GM06990 (cell line): Measurements from ENCODE around the gene CCDC73.
"Not testable (repeated sequence)": the region's sequence is repeated elsewhere in the genome, so short reads cannot be mapped to it uniquely, and the experiment has no call there.

Experiments
- DNase-seq: peaks from one replicate; pipeline ENCODE4 v3.0.0-alpha.2; 2011; ENCODE audit not compliant: insufficient read length; ENCODE audit errors: extremely low read depth
- H3K27me3 ChIP-seq: replicated peaks from 2 replicates; pipeline ENCODE4 v1.6.0; 2011; ENCODE audit warnings: low read length; ENCODE audit not compliant: control insufficient read depth, insufficient read depth
- H3K36me3 ChIP-seq: 2 replicates; pipeline ENCODE4 v1.5.1; 2011; ENCODE audit warnings: low read length; ENCODE audit not compliant: control insufficient read depth, insufficient read depth
- H3K4me3 ChIP-seq: replicated peaks from 2 replicates; pipeline ENCODE4 v1.5.1; 2011; ENCODE audit warnings: low read depth, mild to moderate bottlenecking, control low read depth, low read length
- CTCF ChIP-seq: IDR thresholded peaks from 2 replicates; pipeline ENCODE4 v1.5.1; 2011; ENCODE audit warnings: low read length, control low read depth, mild to moderate bottlenecking, inconsistent platforms; ENCODE audit not compliant: insufficient read depth, poor library complexity, severe bottlenecking

The CCDC73 gene

GRCh38 chr11:32616903-32617302 is 177.6 kb downstream of the CCDC73 start:
- no peak for TF ChIP-seq CTCF
- Histone ChIP-seq H3K4me3 (no peak overlapping the region), H3K27me3 (no peaks in the 10 kb centered on the region), H3K36me3 (no peaks in the 10 kb centered on the region)
- DNase-seq = no peak

- Histone ChIP-seq H3K27me3 (no peaks in the 10 kb centered on the region), H3K36me3 (no peaks in the 10 kb centered on the region), H3K4me3 (no peak overlapping the region)
- DNase-seq = no peak
- TF ChIP-seq CTCF = peak; percentile 28
Observed at GRCh38 chr11:32615422-32615821, 179.0 kb downstream of the CCDC73 start.

GRCh38 chr11:32613500-32614151 is 180.8 kb downstream of the CCDC73 start:
- DNase-seq = no peak
- TF ChIP-seq CTCF = no peak
- H3K27me3 ChIP-seq = no peaks in the 10 kb centered on the region
- no peak overlapping the region for H3K4me3 ChIP-seq
- H3K36me3 ChIP-seq = no peaks in the 10 kb centered on the region

- H3K4me3 ChIP-seq = no peak overlapping the region
- no peak for DNase-seq
- no peak for TF ChIP-seq CTCF
- no peaks in the 10 kb centered on the region for H3K36me3 ChIP-seq
- no peaks in the 10 kb centered on the region for H3K27me3 ChIP-seq
Observed at GRCh38 chr11:32610797-32611352, 183.6 kb downstream of the CCDC73 start.

GRCh38 chr11:32608826-32609225 is 185.6 kb downstream of the CCDC73 start:
- DNase-seq, H3K4me3 ChIP-seq: not testable (repeated sequence)

GRCh38 chr11:32606220-32606619 is 188.2 kb downstream of the CCDC73 start:
- Histone ChIP-seq H3K27me3 (no peaks in the 10 kb centered on the region), H3K36me3 (peaks cover 5% of the 10 kb centered on the region), H3K4me3 (no peak overlapping the region)
- no peak for DNase-seq
- no peak for TF ChIP-seq CTCF

More at GRCh38 chr11:32608826-32609225, 185.6 kb downstream of the CCDC73 start:
- H3K36me3 ChIP-seq, H3K27me3 ChIP-seq: not testable (repeated sequence)
